ENCODE results near the gene ROPN1L. TPM values are rescaled to one million over a fixed set of nuclear protein-coding genes. Genes with fewer than 3 reads are reported as not detected.

The ROPN1L gene
- total and polyA plus RNA-seq, 2 donors (not counting 1 experiment from before 2014, with no cell fraction given), result 0.91 TPM; not detected in 1

DNA sequence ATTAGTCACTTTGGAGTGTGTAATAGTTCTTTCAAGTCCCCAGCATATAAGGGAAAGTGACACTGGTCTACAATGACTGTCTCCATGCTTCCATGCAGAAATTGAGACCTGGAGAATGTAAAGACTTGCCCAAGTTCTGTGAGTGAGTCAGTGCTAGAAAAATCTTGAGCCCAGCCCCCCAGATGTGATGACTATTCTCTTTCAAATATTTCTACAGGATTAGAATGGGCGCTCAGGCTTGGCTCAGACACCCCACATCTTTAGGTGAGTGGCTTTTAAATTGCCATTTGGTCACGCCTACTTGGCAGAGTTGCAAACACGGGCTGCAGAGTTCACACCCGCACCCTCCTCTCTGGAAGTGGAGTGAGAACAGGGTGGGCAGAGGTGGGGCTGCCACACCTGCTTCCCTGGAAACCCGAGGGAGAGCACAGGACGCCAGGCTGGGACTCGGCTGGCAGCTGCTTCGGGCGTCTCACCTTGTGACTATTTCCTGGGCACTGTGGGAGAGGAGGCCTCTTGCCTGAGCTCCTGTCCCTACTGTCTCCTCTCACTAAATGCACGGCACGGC, 37.6 kb downstream of the ROPN1L start:
- Mint-ChIP-seq H3K9me3 (ENCODE audit: insufficient read depth) (no peaks in the 10 kb centered on the region), H3K27me3 (peaks cover 4% of the 10 kb centered on the region), H3K27ac (no peak overlapping the region), H3K4me3 (no peak overlapping the region), H3K4me1 (peaks cover 17% of the 10 kb centered on the region)
- Histone ChIP-seq H3K4me3 (ENCODE audit: control extremely low read depth in 1 of 5, extremely low read depth in 1 of 5, insufficient read depth in 1 of 5, low read depth in 2 of 5, low read length in 4 of 5) (no peak overlapping the region), H3K36me3 (replicated peaks in 1 of 2; ENCODE audit: control extremely low read depth in 1 of 2, control insufficient read depth in 1 of 2, extremely low read depth in 1 of 2, insufficient read depth in 2 of 2, low read length in 1 of 2) (no peaks in the 10 kb centered on the region), H3K79me2 (ENCODE audit: control insufficient read depth, insufficient read depth, low read length) (no peaks in the 10 kb centered on the region), H4K20me1 (ENCODE audit: control insufficient read depth, insufficient read depth, low read length, poor library complexity, severe bottlenecking) (no peaks in the 10 kb centered on the region), H3K9me3 (ENCODE audit: control extremely low read depth in 1 of 3, control insufficient read depth in 2 of 3, insufficient read depth in 1 of 3, low read length in 2 of 3) (peaks cover 0 to 13% (median 8%) of the 10 kb centered on the region in 3 donors), H3K4me2 (replicated peaks; ENCODE audit: low read depth, low read length, poor library complexity, severe bottlenecking) (no peak overlapping the region), H3K27me3 (replicated peaks in 1 of 4; ENCODE audit: control extremely low read depth in 1 of 4, control insufficient read depth in 3 of 4, insufficient read depth in 4 of 4, low read length in 3 of 4) (peaks cover 0 to 3% (median 0%) of the 10 kb centered on the region in 4 experiments), H2AFZ (ENCODE audit: insufficient read depth, low read depth, low read length, poor library complexity, severe bottlenecking) (no peak overlapping the region), H3K27ac (ENCODE audit: low read length in 2 of 2) (no peak overlapping the region), H3K9ac (ENCODE audit: low read length) (no peak overlapping the region), H3K4me1 (ENCODE audit: control insufficient read depth in 2 of 2, insufficient read depth in 2 of 2, low read length in 2 of 2) (peaks cover 0 to 7% of the 10 kb centered on the region in 2 donors)
- TF ChIP-seq EZH2 (IDR thresholded peaks at IDR 0.05; ENCODE audit: borderline replicate concordance, insufficient read depth, low read depth, low read length, poor library complexity, severe bottlenecking) (no peak), CTCF (IDR thresholded peaks at IDR 0.05) (no peak)
- CTCF ChIA-PET, result interaction anchor here (0.5 to 0.6 kb wide), 2 partner anchors 16 to 393 kb away, joined by 3 read pairs; no protein-coding TSS in a partner anchor
- DNase-seq (no peak), ATAC-seq (ENCODE audit: low read depth) (no peak)
- POLR2A ChIA-PET, result no interaction called here
- intact Hi-C loops (cut with micrococcal nuclease), result no loop called here
- WGBS (ENCODE audit: insufficient coverage), result 91% methylated on average over 11 of the region's 11 CpGs

GRCh38 chr5:10480237-10480985, 38.7 kb downstream of the ROPN1L start:
- H2AFZ ChIP-seq (ENCODE audit: insufficient read depth, low read depth, low read length, poor library complexity, severe bottlenecking), result no peak overlapping the region
- Mint-ChIP-seq H3K4me1 (peaks cover 25% of the 10 kb centered on the region), H3K27me3 (peaks cover 4% of the 10 kb centered on the region), H3K27ac (no peak overlapping the region), H3K4me3 (no peak overlapping the region), H3K9me3 (ENCODE audit: insufficient read depth) (no peaks in the 10 kb centered on the region)
- no peak for ATAC-seq (ENCODE audit: low read depth)
- 96% methylated on average over 8 of the region's 12 CpGs for WGBS (ENCODE audit: insufficient coverage)
- ChIA-PET POLR2A (no interaction called here), CTCF (interaction anchor here (0.9 to 1.1 kb wide), 2 partner anchors 27 to 147 kb away, joined by 3 to 5 read pairs; no protein-coding TSS in a partner anchor)
- peaks cover 0 to 7% of the 10 kb centered on the region in 2 donors for H3K4me1 ChIP-seq (ENCODE audit: control insufficient read depth in 2 of 2, insufficient read depth in 2 of 2, low read length in 2 of 2)
- H4K20me1 ChIP-seq (ENCODE audit: control insufficient read depth, insufficient read depth, low read length, poor library complexity, severe bottlenecking), result no peaks in the 10 kb centered on the region
- no peaks in the 10 kb centered on the region for H3K36me3 ChIP-seq (replicated peaks in 1 of 2; ENCODE audit: control extremely low read depth in 1 of 2, control insufficient read depth in 1 of 2, extremely low read depth in 1 of 2, insufficient read depth in 2 of 2, low read length in 1 of 2)
- no peak overlapping the region for H3K27ac ChIP-seq (ENCODE audit: low read length in 2 of 2)
- no peak overlapping the region for H3K4me3 ChIP-seq (ENCODE audit: control extremely low read depth in 1 of 5, extremely low read depth in 1 of 5, insufficient read depth in 1 of 5, low read depth in 2 of 5, low read length in 4 of 5)
- peaks cover 0 to 13% (median 6%) of the 10 kb centered on the region in 3 donors for H3K9me3 ChIP-seq (ENCODE audit: control extremely low read depth in 1 of 3, control insufficient read depth in 2 of 3, insufficient read depth in 1 of 3, low read length in 2 of 3)
- no peak overlapping the region for H3K9ac ChIP-seq (ENCODE audit: low read length)
- DNase-seq, result no peak
- no peak overlapping the region for H3K4me2 ChIP-seq (replicated peaks; ENCODE audit: low read depth, low read length, poor library complexity, severe bottlenecking)
- TF ChIP-seq CTCF (IDR thresholded peaks at IDR 0.05) (no peak), EZH2 (IDR thresholded peaks at IDR 0.05; ENCODE audit: borderline replicate concordance, insufficient read depth, low read depth, low read length, poor library complexity, severe bottlenecking) (no peak)
- H3K27me3 ChIP-seq (replicated peaks in 1 of 4; ENCODE audit: control extremely low read depth in 1 of 4, control insufficient read depth in 3 of 4, insufficient read depth in 4 of 4, low read length in 3 of 4), result peaks cover 0 to 3% (median 0%) of the 10 kb centered on the region in 4 experiments
- intact Hi-C loops (cut with micrococcal nuclease), result no loop called here
- H3K79me2 ChIP-seq (ENCODE audit: control insufficient read depth, insufficient read depth, low read length), result no peaks in the 10 kb centered on the region
